GM12878 (cell line): ENCODE measurements around the gene ZNF317. TPM values are rescaled to one million over a fixed set of nuclear protein-coding genes. Genes with fewer than 3 reads are reported as not detected.

Experiments
- ATAC-seq: fragments of 200-7000 bp; cut with Tn5 transposase; 3 replicates; pipeline ENCODE4 v1.9.1; 2020; ENCODE audit warnings: mild to moderate bottlenecking, moderate library complexity
- BruUV-seq: library from RNA; stranded (reverse); fragments of 400-500 nt; replicated peaks from 2 replicates; lab custom pipeline; 2021; lab: Mats Ljungman, UMichigan
- CTCF ChIA-PET: fragments of 300-600 bp; sonication (Branson Sonifier 250); formaldehyde crosslinking; extraction: SDS; loops from one replicate; lab custom pipeline; 2021; ENCODE audit warnings: inconsistent platforms; lab: Yijun Ruan, JAX
- POLR2A ChIA-PET: fragments of 350-600 bp; formaldehyde crosslinking; extraction: SDS; loops from one replicate; lab custom pipeline; 2021; ENCODE audit warnings: inconsistent platforms; lab: Charles Lee
- RAD21 ChIA-PET: fragments of 300-600 bp; sonication (Branson Sonifier 250); formaldehyde crosslinking; loops from one replicate; lab custom pipeline; 2023; ENCODE audit warnings: antibody characterized with exemption; ENCODE audit not compliant: unreplicated experiment; lab: Charles Lee
- SMC1A ChIA-PET: fragments of 300-600 bp; sonication (Branson Sonifier 250); formaldehyde crosslinking; loops from one replicate; lab custom pipeline; 2023; ENCODE audit not compliant: unreplicated experiment, uncharacterized antibody; lab: Charles Lee
- DNase-seq: peaks from one replicate; pipeline ENCODE4 v3.0.0-alpha.2; 2011; ENCODE audit warnings: low read depth, low spot score
- FAIRE-seq: peaks from 3 replicates; lab custom pipeline; 2011; peaks lifted over from hg19 to GRCh38; lab: Jason Lieb, UNC
- H2AFZ ChIP-seq: 2 replicates; pipeline ENCODE4 v1.6.0; 2011; ENCODE audit warnings: low read depth, low read length, control low read depth; ENCODE audit not compliant: control insufficient read depth
- H3K27ac ChIP-seq: 2 replicates; pipeline ENCODE4 v1.5.1; 2011; ENCODE audit warnings: control low read depth; ENCODE audit not compliant: control insufficient read depth, insufficient read depth
- H3K27me3 ChIP-seq, 2 experiments: replicated peaks in 1 of 2; 2 replicates each; pipeline versions ENCODE4 v1.6.0 to v1.6.1; 2011; ENCODE audit warnings: low read length in 1 of 2; ENCODE audit not compliant: control insufficient read depth in 2 of 2, insufficient read depth in 2 of 2
- H3K36me3 ChIP-seq, 2 experiments: 2 replicates each; pipeline ENCODE4 v1.5.1; 2011; ENCODE audit warnings: low read length in 1 of 2; ENCODE audit not compliant: control insufficient read depth in 2 of 2, insufficient read depth in 2 of 2
- H3K4me1 ChIP-seq: 2 replicates; pipeline ENCODE4 v1.6.1; 2011; ENCODE audit warnings: mild to moderate bottlenecking, low read length, moderate library complexity, mixed read lengths; ENCODE audit not compliant: control insufficient read depth, insufficient read depth
- H3K4me2 ChIP-seq: 2 replicates; pipeline ENCODE4 v1.6.0; 2011; ENCODE audit warnings: control low read depth; ENCODE audit not compliant: control insufficient read depth, insufficient read depth
- H3K4me3 ChIP-seq: fragments of 200-600 bp; sonication (generic); 2 replicates; pipeline ENCODE4 v1.5.1; 2016
- H3K79me2 ChIP-seq: 2 replicates; pipeline ENCODE4 v1.6.0; 2011; ENCODE audit warnings: low read length; ENCODE audit not compliant: control insufficient read depth, insufficient read depth
- H3K9ac ChIP-seq: 2 replicates; pipeline ENCODE4 v1.8.0; 2011; ENCODE audit warnings: low read length, control low read depth, mixed read lengths; ENCODE audit not compliant: control insufficient read depth, insufficient read depth
- H3K9me3 ChIP-seq: replicated peaks from 3 replicates; pipeline ENCODE4 v1.5.1; 2011; ENCODE audit warnings: mild to moderate bottlenecking, low read length; ENCODE audit not compliant: control insufficient read depth, insufficient read depth
- H4K20me1 ChIP-seq: 2 replicates; pipeline ENCODE4 v1.6.0; 2011; ENCODE audit not compliant: control insufficient read depth, insufficient read depth
- CHD4 ChIP-seq: fragments of 200-600 bp; sonication (generic); IDR thresholded peaks from 2 replicates; pipeline ENCODE4 v1.6.1; 2016; ENCODE audit warnings: mild to moderate bottlenecking
- FOS ChIP-seq: IDR thresholded peaks from 3 replicates; pipeline ENCODE4 v1.6.1; 2011; ENCODE audit warnings: borderline replicate concordance; ENCODE audit not compliant: insufficient read length; ENCODE audit errors: extremely low read depth
- FOXM1 ChIP-seq: IDR thresholded peaks from 2 replicates; pipeline ENCODE4 v1.6.1; 2012; ENCODE audit warnings: low read depth, mild to moderate bottlenecking, inconsistent platforms, low read length, moderate library complexity
- WGBS: methylation state at CpG from one replicate; pipeline ENCODE4 v1.1.6; 2016; ENCODE audit warnings: low lambda C conversion rate; ENCODE audit not compliant: insufficient replicate concordance, insufficient coverage; ENCODE audit errors: missing lambda C conversion rate; 5-methylcytosine and 5-hydroxymethylcytosine counted together
- in situ Hi-C: fragments of 300-500 bp; cut with MboI; formaldehyde crosslinking; loops from 9 replicates; pipeline ENCODE4 v1.14.3; 2018; ENCODE audit warnings: mixed read lengths
- intact Hi-C: fragments of 100-400 bp; cut with micrococcal nuclease; formaldehyde crosslinking; loops from one replicate; pipeline ENCODE4 v1.14.2; 2022; ENCODE audit not compliant: unreplicated experiment
- polyA plus RNA-seq, 11 experiments: library from polyadenylated mRNA; depleted of rRNA in 4 of 11; unstranded in 6 of 11; stranded (reverse) in 5 of 11; fragments of >200 nt; fragmentation: Nextera tagmentation in 4 of 11; fragmentation: Illumina TruSeq in 1 of 11; extraction: Ambion mirVana in 4 of 11; extraction: Trizol in 1 of 11; gene quantifications; 1 replicate in 1 of 11; 2 replicates in 10 of 11; pipeline versions ENCODE4 v1.2.1 to v1.2.3, GENCODE V29; 2011 to 2016; ENCODE audit warnings: inconsistent platforms in 2 of 11, missing spikeins in 2 of 11, low read depth in 1 of 11
- total RNA-seq, 4 experiments: library from RNA; depleted of rRNA in 3 of 4; stranded (reverse); fragments of >200 nt in 3 of 4; fragmentation: Illumina TruSeq in 1 of 4; extraction: Trizol in 1 of 4; gene quantifications; 2 replicates each; pipeline versions ENCODE4 v1.2.1 to v1.2.3, GENCODE V29; 2013 to 2021
- TF ChIP-seq, protein P1 (sequence below): IDR thresholded peaks from 2 replicates; pipeline ENCODE4 v1.6.1; 2012; ENCODE audit warnings: low read depth, low read length, improper control_type of control experiment
- TF ChIP-seq, protein P2 (sequence below): IDR thresholded peaks from 2 replicates; pipeline ENCODE4 v1.6.1; 2011; ENCODE audit warnings: borderline replicate concordance, low read depth, mild to moderate bottlenecking, moderate library complexity, low read length; ENCODE audit not compliant: insufficient read depth, poor library complexity, severe bottlenecking

The ZNF317 gene
- total and polyA plus RNA-seq, 10 of the 15 experiments (the other 5 are each of a cell fraction or from before 2014, with no cell fraction given): 22.7 to 39.4 (median 32.6) TPM

DNA sequence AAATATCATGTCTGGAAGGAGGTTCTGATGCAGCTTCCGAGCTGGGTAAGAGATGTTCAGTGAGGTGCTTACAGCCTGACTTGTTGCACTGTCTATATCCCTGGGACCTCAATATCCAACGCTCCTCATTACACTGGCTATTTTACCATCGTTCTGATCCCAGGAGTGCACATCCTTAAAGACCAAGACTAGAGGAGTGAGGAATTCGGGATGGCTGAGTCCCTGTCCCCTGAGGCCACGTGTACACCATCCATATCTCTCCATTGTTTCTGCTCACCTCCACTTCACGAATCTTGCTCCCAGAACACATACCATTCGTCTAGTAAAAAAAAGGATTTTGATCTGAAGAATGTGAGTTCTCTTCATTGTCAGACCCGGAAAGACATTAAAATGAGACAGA is 32.8 kb upstream of the ZNF317 start, which contains the start of gene OR7G2:
Gene OR7G2, minus strand, starts transcription at position 101 of the 400 bp plus-strand sequence. CDS start 4,232 bp downstream, outside the sequence.
- no peak within 1 kb of the TSS for H3K4me2 ChIP-seq
- ATAC-seq (no peak), FAIRE-seq (no peak), DNase-seq (no peak)
- no peaks in the 10 kb centered on the region for H3K27me3 ChIP-seq
- WGBS: 7% methylated on average over 8 of the region's 8 CpGs
- TF ChIP-seq FOS (no peak), FOXM1 (no peak), CHD4 (no peak)
- TF ChIP-seq, protein P1, sequence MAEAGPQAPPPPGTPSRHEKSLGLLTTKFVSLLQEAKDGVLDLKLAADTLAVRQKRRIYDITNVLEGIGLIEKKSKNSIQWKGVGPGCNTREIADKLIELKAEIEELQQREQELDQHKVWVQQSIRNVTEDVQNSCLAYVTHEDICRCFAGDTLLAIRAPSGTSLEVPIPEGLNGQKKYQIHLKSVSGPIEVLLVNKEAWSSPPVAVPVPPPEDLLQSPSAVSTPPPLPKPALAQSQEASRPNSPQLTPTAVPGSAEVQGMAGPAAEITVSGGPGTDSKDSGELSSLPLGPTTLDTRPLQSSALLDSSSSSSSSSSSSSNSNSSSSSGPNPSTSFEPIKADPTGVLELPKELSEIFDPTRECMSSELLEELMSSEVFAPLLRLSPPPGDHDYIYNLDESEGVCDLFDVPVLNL: no peak
- TF ChIP-seq, protein P2, sequence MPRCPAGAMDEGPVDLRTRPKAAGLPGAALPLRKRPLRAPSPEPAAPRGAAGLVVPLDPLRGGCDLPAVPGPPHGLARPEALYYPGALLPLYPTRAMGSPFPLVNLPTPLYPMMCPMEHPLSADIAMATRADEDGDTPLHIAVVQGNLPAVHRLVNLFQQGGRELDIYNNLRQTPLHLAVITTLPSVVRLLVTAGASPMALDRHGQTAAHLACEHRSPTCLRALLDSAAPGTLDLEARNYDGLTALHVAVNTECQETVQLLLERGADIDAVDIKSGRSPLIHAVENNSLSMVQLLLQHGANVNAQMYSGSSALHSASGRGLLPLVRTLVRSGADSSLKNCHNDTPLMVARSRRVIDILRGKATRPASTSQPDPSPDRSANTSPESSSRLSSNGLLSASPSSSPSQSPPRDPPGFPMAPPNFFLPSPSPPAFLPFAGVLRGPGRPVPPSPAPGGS: no peak
- H3K79me2 ChIP-seq: no peaks in the 10 kb centered on the region
- H3K9me3 ChIP-seq: no peaks in the 10 kb centered on the region
- CTCF ChIA-PET: interaction anchor here (0.6 kb wide), 1 partner anchor 8 kb away, joined by 4 read pairs; no protein-coding TSS in a partner anchor
- SMC1A ChIA-PET: interaction anchor here (0.6 kb wide), 1 partner anchor 1032 kb away, joined by 4 read pairs; no protein-coding TSS in a partner anchor
- H3K4me3 ChIP-seq: no peak within 1 kb of the TSS
- POLR2A ChIA-PET: no interaction called here
- H3K9ac ChIP-seq: no peak within 1 kb of the TSS
- RAD21 ChIA-PET: no interaction called here
- no TSS peak for BruUV-seq
- no peaks in the 10 kb centered on the region for H3K4me1 ChIP-seq
- intact Hi-C loops (no loop called here), in situ Hi-C loops (no loop called here)
- H4K20me1 ChIP-seq: no peaks in the 10 kb centered on the region
- no peaks in the 10 kb centered on the region for H3K36me3 ChIP-seq
- H2AFZ ChIP-seq: no peak within 1 kb of the TSS
- no peak within 1 kb of the TSS for H3K27ac ChIP-seq
